IPS-15b (cell line): ENCODE results near the gene CCDC34.

Source experiments
- H3K27me3 ChIP-seq: one replicate; pipeline ENCODE4 v1.6.1; 2013; ENCODE audit warnings: low read length; ENCODE audit not compliant: control insufficient read depth, insufficient read depth
- H3K36me3 ChIP-seq: one replicate; pipeline ENCODE4 v1.6.1; 2013; ENCODE audit warnings: low read length; ENCODE audit not compliant: control insufficient read depth, insufficient read depth
- H3K4me1 ChIP-seq: one replicate; pipeline ENCODE4 v1.6.1; 2013; ENCODE audit warnings: mild to moderate bottlenecking, low read length; ENCODE audit not compliant: control insufficient read depth, insufficient read depth
- H3K4me3 ChIP-seq: one replicate; pipeline ENCODE4 v1.5.1; 2013; ENCODE audit warnings: low read depth, low read length
- H3K9ac ChIP-seq: one replicate; pipeline ENCODE4 v1.6.1; 2013; ENCODE audit warnings: low read depth, mild to moderate bottlenecking, low read length
- H3K9me3 ChIP-seq: one replicate; pipeline ENCODE4 v1.6.1; 2013; ENCODE audit warnings: mild to moderate bottlenecking, low read length; ENCODE audit not compliant: control insufficient read depth, insufficient read depth

The CCDC34 gene

GRCh38 chr11:27390318-27391295, 27.6 kb upstream of the CCDC34 start:
- H3K36me3 ChIP-seq: no peaks in the 10 kb centered on the region
- peaks cover 57% of the 10 kb centered on the region for H3K4me1 ChIP-seq
- H3K4me3 ChIP-seq: no peak overlapping the region
- no peaks in the 10 kb centered on the region for H3K27me3 ChIP-seq
- H3K9ac ChIP-seq: no peak overlapping the region
- no peaks in the 10 kb centered on the region for H3K9me3 ChIP-seq

GRCh38 chr11:27388869-27389268, 25.9 kb upstream of the CCDC34 start:
- peaks cover 9% of the 10 kb centered on the region for H3K36me3 ChIP-seq
- peaks cover 47% of the 10 kb centered on the region for H3K4me1 ChIP-seq
- no peak overlapping the region for H3K4me3 ChIP-seq

GRCh38 chr11:27388001-27388400, 25.0 kb upstream of the CCDC34 start:
- H3K36me3 ChIP-seq: peaks cover 9% of the 10 kb centered on the region
- H3K9ac ChIP-seq: no peak overlapping the region
- no peaks in the 10 kb centered on the region for H3K27me3 ChIP-seq
- H3K4me1 ChIP-seq: peaks cover 44% of the 10 kb centered on the region
- H3K4me3 ChIP-seq: no peak overlapping the region
- H3K9me3 ChIP-seq: no peaks in the 10 kb centered on the region

More at GRCh38 chr11:27388869-27389268, 25.9 kb upstream of the CCDC34 start:
- no peaks in the 10 kb centered on the region for H3K27me3 ChIP-seq
- H3K9ac ChIP-seq: no peak overlapping the region
- H3K9me3 ChIP-seq: no peaks in the 10 kb centered on the region

- Histone ChIP-seq H3K36me3 (peaks cover 11% of the 10 kb centered on the region), H3K9ac (no peak overlapping the region), H3K4me1 (peaks cover 39% of the 10 kb centered on the region), H3K9me3 (no peaks in the 10 kb centered on the region), H3K27me3 (no peaks in the 10 kb centered on the region), H3K4me3 (no peak overlapping the region)
Measured at GRCh38 chr11:27387362-27387761, 24.3 kb upstream of the CCDC34 start.

GRCh38 chr11:27386181-27386845, 23.3 kb upstream of the CCDC34 start:
- Histone ChIP-seq H3K4me1 (peaks cover 31% of the 10 kb centered on the region), H3K36me3 (peaks cover 13% of the 10 kb centered on the region), H3K27me3 (no peaks in the 10 kb centered on the region), H3K9me3 (no peaks in the 10 kb centered on the region), H3K4me3 (no peak overlapping the region), H3K9ac (no peak overlapping the region)

GRCh38 chr11:27385245-27385644, 22.2 kb upstream of the CCDC34 start:
- no peak overlapping the region for H3K4me3 ChIP-seq
- H3K27me3 ChIP-seq: no peaks in the 10 kb centered on the region
- peaks cover 13% of the 10 kb centered on the region for H3K36me3 ChIP-seq
- no peak overlapping the region for H3K9ac ChIP-seq
- peaks cover 23% of the 10 kb centered on the region for H3K4me1 ChIP-seq
- H3K9me3 ChIP-seq: no peaks in the 10 kb centered on the region

- Histone ChIP-seq H3K27me3 (no peaks in the 10 kb centered on the region), H3K4me3 (no peak overlapping the region), H3K4me1 (peaks cover 14% of the 10 kb centered on the region), H3K36me3 (peaks cover 17% of the 10 kb centered on the region), H3K9me3 (no peaks in the 10 kb centered on the region), H3K9ac (no peak overlapping the region)
Measured at GRCh38 chr11:27384227-27384626, 21.2 kb upstream of the CCDC34 start.

GRCh38 chr11:27383645-27384044, 20.6 kb upstream of the CCDC34 start:
- Histone ChIP-seq H3K9me3 (no peaks in the 10 kb centered on the region), H3K36me3 (peaks cover 17% of the 10 kb centered on the region), H3K4me3 (no peak overlapping the region)

GRCh38 chr11:27381238-27381666, 18.2 kb upstream of the CCDC34 start:
- no peaks in the 10 kb centered on the region for H3K27me3 ChIP-seq
- no peaks in the 10 kb centered on the region for H3K9me3 ChIP-seq
- H3K9ac ChIP-seq: no peak overlapping the region
- no peaks in the 10 kb centered on the region for H3K4me1 ChIP-seq
- H3K36me3 ChIP-seq: peaks cover 17% of the 10 kb centered on the region
- no peak overlapping the region for H3K4me3 ChIP-seq

More at GRCh38 chr11:27383645-27384044, 20.6 kb upstream of the CCDC34 start:
- Histone ChIP-seq H3K9ac (no peak overlapping the region), H3K27me3 (no peaks in the 10 kb centered on the region), H3K4me1 (peaks cover 10% of the 10 kb centered on the region)

GRCh38 chr11:27380771-27381170, 17.8 kb upstream of the CCDC34 start:
- H3K4me3 ChIP-seq: no peak overlapping the region
- no peaks in the 10 kb centered on the region for H3K9me3 ChIP-seq
- H3K27me3 ChIP-seq: no peaks in the 10 kb centered on the region
- H3K4me1 ChIP-seq: no peaks in the 10 kb centered on the region
- H3K9ac ChIP-seq: no peak overlapping the region
- peaks cover 17% of the 10 kb centered on the region for H3K36me3 ChIP-seq

GRCh38 chr11:27379449-27379848, 16.4 kb upstream of the CCDC34 start:
- Histone ChIP-seq H3K4me1 (no peaks in the 10 kb centered on the region), H3K9ac (no peak overlapping the region), H3K27me3 (no peaks in the 10 kb centered on the region), H3K36me3 (peaks cover 8% of the 10 kb centered on the region), H3K9me3 (no peaks in the 10 kb centered on the region), H3K4me3 (no peak overlapping the region)
